Activated B cell treated with CpG ODN at 0.5 μM for 24 hours (primary cell): ENCODE measurements around the gene LRP8. TPM values are rescaled to one million over a fixed set of nuclear protein-coding genes. Genes with fewer than 3 reads are reported as not detected.

ENCODE experiments used
- ATAC-seq: fragments of 200-7000 bp; cut with Tn5 transposase; one replicate; pipeline ENCODE4 v1.10.0; 2021; ENCODE audit warnings: low read depth, mild to moderate bottlenecking, moderate library complexity
- CTCF ChIA-PET: fragments of 350-600 bp; sonication (Branson Sonifier 250); formaldehyde crosslinking; loops from one replicate; lab custom pipeline; 2021; ENCODE audit warnings: antibody characterized with exemption; lab: Charles Lee
- POLR2A ChIA-PET: fragments of 350-600 bp; sonication (Branson Sonifier 250); formaldehyde crosslinking; loops from one replicate; lab custom pipeline; 2021; ENCODE audit warnings: antibody characterized with exemption; lab: Charles Lee
- DNase-seq: peaks from one replicate; pipeline ENCODE4 v3.0.0; 2022
- H3K27ac Mint-ChIP-seq: one replicate; pipeline ENCODE4 v1.8.0; 2020; ENCODE audit warnings: mixed read lengths
- H3K27me3 Mint-ChIP-seq: one replicate; pipeline ENCODE4 v1.8.0; 2021; ENCODE audit warnings: mixed read lengths
- H3K36me3 Mint-ChIP-seq: one replicate; pipeline ENCODE4 v1.8.0; 2021; ENCODE audit warnings: low read depth, mixed read lengths
- H3K4me1 Mint-ChIP-seq: one replicate; pipeline ENCODE4 v1.8.0; 2021; ENCODE audit warnings: mixed read lengths
- H3K4me3 Mint-ChIP-seq: one replicate; pipeline ENCODE4 v1.8.0; 2020; ENCODE audit warnings: mild to moderate bottlenecking, mixed read lengths
- H3K9me3 Mint-ChIP-seq: one replicate; pipeline ENCODE4 v1.8.0; 2020; ENCODE audit warnings: mixed read lengths
- CTCF ChIP-seq: fragments of 200-600 bp; IDR thresholded peaks from one replicate; pipeline ENCODE4 v1.8.0; 2022; ENCODE audit warnings: antibody characterized with exemption, mild to moderate bottlenecking
- intact Hi-C: fragments of 100-400 bp; cut with micrococcal nuclease; formaldehyde crosslinking; loops from one replicate; pipeline ENCODE4 v1.15.1; 2024
- total RNA-seq: library from RNA; stranded (reverse); gene quantifications from 2 replicates; pipeline ENCODE4 v1.2.3, GENCODE V29; 2022

The LRP8 gene
- total RNA-seq, 1 donor from 2014 or later: 40.6 TPM

GRCh38 chr1:53330819-53331218 lies 2.9 kb upstream of the LRP8 start:
- peaks cover 6% of the 10 kb centered on the region for H3K36me3 Mint-ChIP-seq
- no peaks in the 10 kb centered on the region for H3K27me3 Mint-ChIP-seq
- peak; percentile 12 for DNase-seq
- intact Hi-C loops: no loop called here
- POLR2A ChIA-PET: no interaction called here
- TF ChIP-seq CTCF: no peak
- no peak for ATAC-seq
- H3K27ac Mint-ChIP-seq: no peak overlapping the region
- CTCF ChIA-PET: no interaction called here
- peaks cover 18% of the 10 kb centered on the region for H3K4me1 Mint-ChIP-seq
- H3K4me3 Mint-ChIP-seq: no peak overlapping the region
- no peaks in the 10 kb centered on the region for H3K9me3 Mint-ChIP-seq

GRCh38 chr1:53328541-53329499 lies 950 bp upstream of the LRP8 start:
- Mint-ChIP-seq H3K9me3 (no peaks in the 10 kb centered on the region), H3K27ac (peak overlapping the region; percentile 84), H3K4me3 (peak overlapping the region; percentile 94), H3K36me3 (peaks cover 9% of the 10 kb centered on the region), H3K4me1 (peaks cover 14% of the 10 kb centered on the region), H3K27me3 (no peaks in the 10 kb centered on the region)
- ATAC-seq: no peak
- no peak for TF ChIP-seq CTCF
- POLR2A ChIA-PET: interaction anchor here (3.1 kb wide), 1 partner anchor 40 kb away, joined by 51 read pairs; no protein-coding TSS in a partner anchor
- DNase-seq: no peak
- intact Hi-C loops: loop anchor here (1.0 to 10.0 kb wide), 7 partner anchors 37 to 1388 kb away; partner anchors contain the start of genes CC2D1B, CYB5RL, IFT25 and LRRC42
- CTCF ChIA-PET: no interaction called here

- intact Hi-C loops: loop anchor here (2.0 to 10.0 kb wide), 8 partner anchors 17 to 1390 kb away; partner anchors contain the start of genes CC2D1B, CYB5RL, IFT25 and LRRC42
- Mint-ChIP-seq H3K36me3 (peaks cover 9% of the 10 kb centered on the region), H3K9me3 (no peaks in the 10 kb centered on the region), H3K27ac (peak overlapping the region; percentile 92), H3K4me3 (peak overlapping the region; percentile 93), H3K27me3 (no peaks in the 10 kb centered on the region), H3K4me1 (peaks cover 14% of the 10 kb centered on the region)
- POLR2A ChIA-PET: interaction anchor here (0.6 to 3.1 kb wide), 15 partner anchors 7 to 618 kb away, joined by 3 to 51 read pairs (median 4); partner anchors contain the start of genes CZIB and IFT25
- ATAC-seq: peak; percentile 5
- CTCF ChIA-PET: interaction anchor here (1.0 to 2.1 kb wide), 2 partner anchors 41 to 66 kb away, joined by 5 to 10 read pairs; no protein-coding TSS in a partner anchor
- peak; percentile 56 for DNase-seq
- TF ChIP-seq CTCF: no peak
These were observed 522 bp downstream of the LRP8 start for GRCh38 chr1:53327182-53327913.

- TF ChIP-seq CTCF: no peak
- DNase-seq: no peak
- no peaks in the 10 kb centered on the region for H3K27me3 Mint-ChIP-seq
- peaks cover 14% of the 10 kb centered on the region for H3K4me1 Mint-ChIP-seq
- ChIA-PET POLR2A (interaction anchor here (0.7 to 3.1 kb wide), 18 partner anchors 8 to 620 kb away, joined by 3 to 51 read pairs (median 4); partner anchors contain the start of genes CZIB and IFT25), CTCF (interaction anchor here (1.0 to 2.1 kb wide), 3 partner anchors 42 to 67 kb away, joined by 5 to 10 read pairs (median 5); no protein-coding TSS in a partner anchor)
- H3K9me3 Mint-ChIP-seq: no peaks in the 10 kb centered on the region
- H3K36me3 Mint-ChIP-seq: peaks cover 9% of the 10 kb centered on the region
- peak overlapping the region; percentile 92 for H3K27ac Mint-ChIP-seq
- intact Hi-C loops: loop anchor here (1.0 to 10.0 kb wide), 14 partner anchors 18 to 1391 kb away; partner anchors contain the start of genes CC2D1B, CPT2, CYB5RL and CZIB
- H3K4me3 Mint-ChIP-seq: peak overlapping the region; percentile 93
- peak; percentile 29 for ATAC-seq
These were observed 1.2 kb downstream of the LRP8 start for GRCh38 chr1:53326598-53327181.
